GM11168 (cell line): ENCODE measurements around the gene RAD9A.

ENCODE experiments used
- in situ Hi-C: fragments of 300-500 bp; cut with MboI; formaldehyde crosslinking; loops from one replicate; pipeline ENCODE4 v1.12.0; 2022; ENCODE audit warnings: low sequenced_read_pairs; ENCODE audit not compliant: unreplicated experiment

RAD9A gene

GRCh38 chr11:67393437-67393836 is 1.7 kb downstream of the RAD9A start:
- in situ Hi-C loops, result no loop called here

GRCh38 chr11:67393990-67394389 is 2.2 kb downstream of the RAD9A start:
- in situ Hi-C loops, result no loop called here

- in situ Hi-C loops, result no loop called here
Measured at GRCh38 chr11:67395555-67396258, 3.9 kb downstream of the RAD9A start.

DNA sequence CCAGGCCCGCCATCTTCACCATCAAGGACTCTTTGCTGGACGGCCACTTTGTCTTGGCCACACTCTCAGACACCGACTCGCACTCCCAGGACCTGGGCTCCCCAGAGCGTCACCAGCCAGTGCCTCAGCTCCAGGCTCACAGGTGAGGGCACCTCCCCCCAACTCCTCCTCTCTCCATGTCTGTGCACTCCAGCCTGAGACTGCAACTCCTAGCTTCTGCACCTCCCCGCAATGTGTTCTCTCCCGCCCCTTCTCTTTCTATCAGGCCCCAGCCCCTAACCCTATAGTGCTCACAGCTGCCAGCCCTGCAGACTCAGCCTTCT is 4.4 kb downstream of the RAD9A start:
- in situ Hi-C loops, result no loop called here

- in situ Hi-C loops, result no loop called here
Measured at GRCh38 chr11:67396587-67397389, 5.0 kb downstream of the RAD9A start.

DNA sequence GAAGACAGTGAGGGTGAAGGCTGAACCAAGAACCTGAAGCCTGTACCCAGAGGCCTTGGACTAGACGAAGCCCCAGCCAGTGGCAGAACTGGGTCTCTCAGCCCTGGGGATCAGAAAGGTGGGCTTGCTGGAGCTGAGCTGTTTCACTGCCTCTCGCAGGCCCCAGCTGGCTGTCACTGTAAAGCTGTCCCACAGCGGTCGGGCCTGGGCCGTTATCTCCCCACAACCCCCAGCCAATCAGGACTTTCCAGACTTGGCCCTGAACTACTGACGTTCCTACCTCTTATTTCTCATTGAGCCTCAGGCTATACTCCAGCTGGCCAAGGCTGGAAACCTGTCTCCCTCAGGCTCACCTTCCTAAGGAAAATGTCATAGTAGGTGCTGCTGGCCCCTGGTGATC is 5.8 kb downstream of the RAD9A start:
- in situ Hi-C loops, result no loop called here

- in situ Hi-C loops, result no loop called here
Measured at GRCh38 chr11:67397986-67398660, 6.3 kb downstream of the RAD9A start.

DNA sequence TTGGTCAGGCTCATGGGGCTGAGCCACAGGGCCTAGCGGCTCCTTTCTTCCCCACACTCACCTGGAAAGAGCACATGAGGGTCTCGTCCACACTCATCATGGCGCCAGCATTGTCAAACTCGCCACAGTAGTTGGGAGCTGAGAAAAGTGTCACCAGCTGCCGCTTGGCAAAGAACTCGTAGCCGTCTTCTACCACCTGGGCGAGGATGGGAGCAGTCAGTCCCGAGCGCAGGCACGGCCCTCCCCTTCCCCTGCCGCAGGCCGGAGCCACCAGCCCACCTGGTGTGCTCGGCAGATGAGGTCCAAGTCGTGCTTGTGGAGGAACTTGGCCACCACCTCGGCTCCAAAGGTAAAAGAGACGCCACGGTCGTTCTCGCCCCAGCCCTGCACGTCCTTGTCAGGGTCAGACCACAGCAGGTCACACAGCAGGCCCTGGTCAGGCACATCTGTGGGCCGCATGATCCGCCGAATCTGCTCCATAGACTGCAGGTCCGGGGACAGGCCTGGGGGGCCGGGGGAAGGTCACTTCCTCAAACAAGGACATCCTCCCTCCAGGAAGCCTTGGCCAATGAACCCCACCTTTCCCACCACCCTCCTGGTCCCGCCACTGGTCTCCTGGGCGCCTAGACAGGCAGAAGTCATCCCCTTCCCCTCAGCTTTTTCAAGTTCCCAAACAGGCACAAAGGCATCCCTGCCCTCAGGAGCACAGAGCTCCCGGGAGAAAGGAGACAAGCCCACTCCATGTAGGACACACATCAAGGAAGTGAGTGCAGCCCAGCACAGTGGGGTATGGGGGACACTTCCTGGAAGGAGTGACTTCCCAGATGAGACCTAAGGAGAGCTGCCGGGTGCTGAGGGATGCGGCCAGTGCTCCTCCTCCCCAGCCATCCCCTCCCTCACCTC is 7.1 kb downstream of the RAD9A start:
- in situ Hi-C loops, result no loop called here

GRCh38 chr11:67400251-67400941 is 8.6 kb downstream of the RAD9A start:
- in situ Hi-C loops, result loop anchor here (10.0 kb wide), 1 partner anchor 104 kb away; the partner anchor contains the start of genes CDK2AP2 and PITPNM1

DNA sequence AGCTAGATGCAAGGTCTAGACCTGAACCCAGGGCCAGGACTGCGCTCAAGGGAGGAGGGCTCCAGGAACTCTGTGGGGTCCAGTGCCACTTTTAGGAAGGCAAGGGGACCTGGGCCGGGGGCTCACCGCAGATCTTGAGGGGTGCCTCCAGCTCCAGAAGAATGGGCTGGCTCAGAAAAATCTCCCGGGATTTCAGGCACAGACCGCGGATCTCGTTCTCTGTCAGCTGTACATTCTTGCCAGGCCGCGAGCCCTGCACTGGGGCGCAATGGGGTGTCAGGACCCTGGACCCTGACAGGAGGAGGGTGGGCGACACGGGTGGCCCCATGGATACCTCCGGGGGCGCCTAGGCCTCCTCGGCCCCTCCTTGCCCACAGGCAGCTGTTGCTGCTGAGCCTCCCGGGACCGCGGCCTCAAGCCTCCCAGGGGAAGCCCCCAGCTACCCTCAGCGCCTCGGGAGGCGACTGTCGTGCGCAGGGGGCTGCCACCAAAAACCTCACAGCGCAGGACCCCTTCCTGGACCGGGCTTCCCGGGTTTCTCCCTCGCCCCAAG is 9.2 kb downstream of the RAD9A start:
- in situ Hi-C loops, result loop anchor here (10.0 kb wide), 1 partner anchor 104 kb away; the partner anchor contains the start of genes CDK2AP2 and PITPNM1

- in situ Hi-C loops, result loop anchor here (10.0 kb wide), 1 partner anchor 103 kb away; the partner anchor contains the start of genes CDK2AP2 and PITPNM1
Measured at GRCh38 chr11:67401495-67402191, 9.9 kb downstream of the RAD9A start, which contains the start of gene PPP1CA. Gene PPP1CA, minus strand, starts transcription at chr11:67401858. Its CDS starts 76 bp downstream, at chr11:67401782.

DNA sequence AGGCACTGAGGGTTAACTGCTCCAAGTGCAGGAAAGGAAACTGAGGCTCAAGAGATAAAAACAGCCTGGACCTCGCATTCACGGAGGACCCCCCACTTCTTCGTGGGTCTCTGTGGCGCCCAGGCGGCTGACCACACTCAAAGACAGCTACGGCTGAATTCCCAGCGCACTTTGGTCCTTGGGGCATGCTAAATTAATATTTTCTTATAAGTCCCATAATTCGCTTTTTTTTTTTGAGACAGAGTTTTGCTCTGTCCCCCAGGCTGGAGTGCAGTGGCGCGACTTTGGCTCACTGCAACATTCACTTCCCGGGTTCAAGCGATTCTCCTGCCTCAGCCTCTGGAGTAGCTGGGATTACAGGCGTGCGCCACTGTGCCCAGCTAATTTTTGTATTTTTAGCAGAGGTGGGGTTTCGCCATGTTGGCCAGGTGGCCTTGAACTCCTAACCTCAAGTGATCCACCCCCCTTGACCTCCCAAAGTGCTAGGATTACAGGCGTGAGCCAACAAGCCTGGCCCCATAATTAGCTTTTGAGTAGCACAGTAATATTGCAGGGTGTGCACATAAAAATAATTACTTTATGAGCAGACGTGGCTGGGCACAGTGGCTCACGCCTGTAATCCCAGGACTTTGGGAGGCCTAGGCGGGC is 10.5 kb downstream of the RAD9A start:
- in situ Hi-C loops, result loop anchor here (10.0 kb wide), 1 partner anchor 102 kb away; the partner anchor contains the start of genes CDK2AP2 and PITPNM1

GRCh38 chr11:67403085-67403484 is 11.3 kb downstream of the RAD9A start:
- in situ Hi-C loops, result loop anchor here (10.0 kb wide), 1 partner anchor 102 kb away; the partner anchor contains the start of genes CDK2AP2 and PITPNM1

DNA sequence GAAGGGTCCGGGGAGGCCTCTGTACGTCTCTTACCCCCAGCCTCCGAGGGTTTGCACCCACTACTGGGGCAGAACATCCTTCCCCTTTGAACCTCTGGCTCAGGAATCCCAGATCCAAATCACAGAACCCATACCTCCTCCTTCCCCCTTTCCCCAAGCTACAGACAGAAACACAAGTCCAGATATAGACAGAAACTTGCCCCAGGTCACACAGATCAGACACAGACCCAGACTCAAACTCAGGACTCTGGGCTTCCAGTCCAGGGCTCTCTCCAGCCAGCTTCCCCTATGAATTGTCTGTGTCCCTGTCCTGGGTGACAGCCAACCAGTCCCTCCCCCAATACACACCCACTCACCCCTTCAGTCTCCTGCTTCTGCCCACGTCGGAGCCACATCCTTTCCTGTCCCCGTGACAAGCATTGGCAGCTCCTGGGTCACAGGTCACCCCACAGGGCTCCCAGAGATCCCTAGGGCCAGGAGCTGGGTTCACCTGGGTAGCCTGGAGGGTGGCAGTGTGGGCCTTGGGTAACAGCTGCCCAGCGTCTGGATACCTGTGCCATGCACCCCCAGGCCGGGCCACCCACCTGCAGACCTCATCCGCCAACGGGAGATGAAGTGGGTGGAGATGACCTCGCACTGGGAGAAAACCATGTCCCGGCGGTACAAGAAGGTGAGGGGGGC is 12.9 kb downstream of the RAD9A start:
- in situ Hi-C loops, result loop anchor here (10.0 kb wide), 1 partner anchor 100 kb away; the partner anchor contains the start of genes CDK2AP2 and PITPNM1

DNA sequence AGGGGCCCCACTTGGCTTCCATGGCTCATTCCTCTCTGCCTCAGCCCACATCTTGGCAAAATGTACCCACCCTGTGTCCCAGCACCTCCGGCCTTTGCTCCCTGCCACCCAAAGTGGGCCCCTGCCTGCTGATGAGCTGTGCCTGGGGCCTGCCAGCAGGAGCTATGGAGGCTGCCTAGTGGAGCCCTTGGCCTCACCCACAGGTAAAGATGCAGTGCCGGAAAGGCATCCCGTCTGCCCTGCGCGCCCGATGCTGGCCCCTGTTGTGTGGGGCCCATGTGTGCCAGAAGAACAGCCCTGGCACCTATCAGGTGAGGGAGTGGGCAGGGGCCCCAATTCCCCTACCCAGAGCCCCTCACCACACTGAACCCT is 13.4 kb downstream of the RAD9A start:
- in situ Hi-C loops, result loop anchor here (10.0 kb wide), 1 partner anchor 100 kb away; the partner anchor contains the start of genes CDK2AP2 and PITPNM1

- in situ Hi-C loops, result loop anchor here (10.0 kb wide), 1 partner anchor 99 kb away; the partner anchor contains the start of genes CDK2AP2 and PITPNM1
Measured at GRCh38 chr11:67405688-67406339, 14.0 kb downstream of the RAD9A start.
